ENCODE results near the gene KCNJ15.
"Not testable (repeated sequence)": the region's sequence is repeated elsewhere in the genome, so short reads cannot be mapped to it uniquely, and the experiment has no call there.

The KCNJ15 gene

DNA sequence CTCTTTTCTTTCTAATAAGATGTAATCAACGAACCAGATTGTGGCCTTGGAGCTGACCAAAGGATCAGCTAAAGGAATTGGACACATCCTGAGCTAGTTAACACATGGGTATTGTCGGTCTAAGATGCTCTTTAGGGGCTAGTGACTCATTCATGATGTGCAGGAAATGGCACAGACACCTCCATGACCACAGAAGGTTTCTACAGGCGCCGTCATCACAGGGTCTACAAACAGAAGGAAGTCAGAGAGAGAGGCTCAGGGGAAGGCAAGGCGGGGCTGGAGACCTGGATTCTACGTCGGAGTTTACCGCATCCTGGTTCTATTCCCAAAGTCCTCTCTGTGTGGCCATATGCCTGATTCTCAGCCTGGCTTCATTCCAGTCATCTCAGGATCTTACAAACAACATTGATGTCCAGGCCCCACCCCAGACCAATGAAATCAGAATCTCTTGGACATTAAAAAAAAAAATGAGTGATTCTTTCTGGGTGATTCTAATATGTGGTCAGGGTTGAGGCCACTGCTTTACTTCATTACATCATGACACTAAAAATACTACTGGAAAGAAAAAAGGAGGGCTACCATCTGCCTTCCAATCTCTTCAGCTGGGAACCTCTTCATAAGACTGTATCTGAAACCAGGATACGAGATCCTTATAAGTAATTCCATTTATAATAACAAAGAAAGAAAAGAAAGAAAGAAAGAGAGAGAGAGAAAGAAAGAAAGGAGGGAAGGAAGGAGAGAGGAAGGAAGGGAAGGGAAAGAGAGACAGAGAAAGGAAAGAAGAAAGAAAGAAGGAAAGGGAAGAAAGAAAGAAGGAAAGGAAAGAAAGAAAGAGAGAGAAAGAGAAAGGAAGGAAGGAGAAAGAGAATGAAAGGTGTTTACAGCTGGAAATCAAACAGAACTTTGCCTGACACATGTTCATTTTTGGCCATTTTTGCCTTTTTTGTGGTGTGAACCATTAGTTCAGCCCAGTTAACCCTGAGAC lies 11.6 kb upstream of the KCNJ15 start:
- DNase-seq = peak; percentile 6

DNA sequence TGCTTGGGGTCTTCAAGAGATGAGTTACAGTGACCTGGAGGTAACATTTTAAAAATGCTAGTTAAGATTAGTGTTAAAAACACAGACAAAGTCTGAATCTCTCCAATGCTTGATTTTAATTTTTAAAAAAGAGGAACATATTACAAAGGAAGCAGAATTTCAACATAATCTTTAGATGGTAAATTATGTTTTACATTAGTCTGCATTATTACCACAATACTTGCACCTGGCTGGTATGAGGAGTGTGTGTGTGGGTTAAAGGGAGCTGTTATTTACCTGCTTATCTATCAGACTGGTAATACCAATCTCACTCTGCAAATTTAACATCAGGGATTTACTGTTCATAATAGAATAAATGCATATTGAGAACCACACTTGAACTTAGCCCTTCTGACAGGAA lies 10.3 kb upstream of the KCNJ15 start:
- no peak for DNase-seq

- DNase-seq = not testable (repeated sequence)
Observed at GRCh38 chr21:38247054-38247453, 9.7 kb upstream of the KCNJ15 start.

DNA sequence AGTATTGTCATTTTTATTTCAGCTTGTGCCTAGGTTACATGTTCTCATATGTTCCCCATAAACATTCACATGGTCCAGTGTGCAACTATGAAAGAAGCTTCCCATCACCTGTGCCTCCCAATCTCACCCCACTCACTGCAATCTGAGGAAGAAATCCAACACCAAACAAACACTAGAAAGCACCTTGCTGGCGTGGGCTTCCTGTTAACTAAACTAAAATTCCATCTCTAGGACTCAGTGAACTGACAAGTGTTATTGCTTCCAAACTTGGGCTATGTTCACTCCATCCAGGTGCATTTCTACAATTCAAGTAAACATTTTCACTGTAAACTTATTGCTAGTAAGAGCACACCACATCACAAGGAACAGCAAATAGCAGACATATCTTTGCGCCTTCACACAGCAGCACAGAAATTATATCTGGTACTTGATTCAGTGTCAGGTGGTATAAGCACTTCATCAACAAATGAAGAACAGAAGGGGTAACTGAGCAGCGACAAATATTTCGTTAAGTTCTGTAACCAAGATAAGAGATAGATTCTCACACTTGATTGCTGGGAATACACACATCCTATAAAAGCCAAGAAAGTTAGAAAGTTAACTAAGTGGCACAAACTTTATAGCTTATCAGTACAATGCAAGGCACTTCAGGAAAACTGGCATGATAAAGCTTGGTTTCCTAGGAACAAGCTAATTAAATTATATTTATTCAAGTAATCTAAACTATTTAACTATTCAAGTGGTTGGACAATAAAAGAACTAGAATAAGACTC lies 8.9 kb upstream of the KCNJ15 start:
- no peak for DNase-seq

- no peak for DNase-seq
Observed at GRCh38 chr21:38249256-38249655, 7.5 kb upstream of the KCNJ15 start.

DNA sequence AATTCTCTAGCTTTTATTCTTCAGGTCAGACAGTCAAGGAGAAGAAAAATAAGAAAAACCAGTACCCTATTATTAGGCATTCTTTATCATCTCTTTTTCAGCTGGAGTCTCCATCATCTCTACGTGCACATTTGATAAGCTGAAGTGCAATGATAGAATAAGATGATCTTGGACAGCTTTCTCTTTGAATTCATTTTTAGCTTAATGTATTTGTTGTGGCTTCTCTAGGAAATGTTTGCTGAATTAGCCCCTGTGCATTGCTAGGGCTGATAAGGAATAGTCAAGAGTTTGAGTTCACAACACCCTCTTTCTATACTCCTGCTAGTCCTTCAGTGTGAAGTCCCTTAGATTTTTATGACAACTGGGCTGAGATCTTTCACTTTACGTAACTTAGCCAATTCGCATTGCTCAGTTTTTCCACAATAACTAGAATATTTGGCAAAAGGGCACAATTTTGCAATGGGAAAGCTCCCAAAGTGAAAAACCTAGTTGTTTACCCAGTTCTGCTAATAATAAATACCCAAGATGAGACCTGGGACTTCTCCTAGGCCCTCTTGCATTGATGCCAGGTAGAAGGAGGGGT lies 7.0 kb upstream of the KCNJ15 start:
- no peak for DNase-seq

DNA sequence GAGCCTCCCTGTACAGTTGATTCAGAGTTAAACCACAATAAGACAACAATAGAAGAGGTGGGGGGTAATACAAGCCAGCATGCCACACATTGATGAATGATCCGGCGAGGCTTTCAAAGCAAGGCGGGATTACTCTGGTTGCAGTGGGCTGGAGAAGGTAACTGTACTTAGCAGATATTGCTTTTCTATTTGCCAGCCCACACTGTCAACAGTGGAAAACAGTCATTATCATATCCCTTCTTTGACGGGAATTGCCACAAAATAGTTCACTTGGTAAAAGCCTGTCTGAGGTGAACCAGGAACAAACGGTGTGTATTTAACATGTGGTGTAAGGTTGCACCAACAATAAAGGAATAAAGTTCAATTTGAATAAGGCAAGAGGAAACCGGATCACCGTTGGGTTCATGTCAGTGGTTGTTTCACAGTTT lies 5.8 kb upstream of the KCNJ15 start:
- no peak for DNase-seq

DNA sequence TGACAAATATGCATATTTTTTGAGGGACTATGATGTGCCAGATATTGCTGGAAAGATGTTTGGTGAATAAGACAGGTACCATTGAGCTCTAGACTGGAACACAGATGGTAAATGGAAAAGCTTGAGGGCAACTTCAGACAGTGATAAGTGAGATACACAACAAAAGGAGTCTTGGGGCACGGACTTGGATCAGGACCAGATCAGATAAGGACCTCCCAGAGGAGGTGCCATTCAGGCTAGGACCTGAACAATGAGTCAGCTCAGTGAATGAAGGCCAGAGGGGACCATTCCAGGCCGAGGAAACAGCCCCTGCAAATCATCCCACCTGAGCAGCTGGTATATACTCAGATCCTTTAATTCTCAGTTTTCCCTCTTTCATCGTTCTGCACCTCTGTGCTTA lies 1.8 kb upstream of the KCNJ15 start:
- DNase-seq = no peak

DNA sequence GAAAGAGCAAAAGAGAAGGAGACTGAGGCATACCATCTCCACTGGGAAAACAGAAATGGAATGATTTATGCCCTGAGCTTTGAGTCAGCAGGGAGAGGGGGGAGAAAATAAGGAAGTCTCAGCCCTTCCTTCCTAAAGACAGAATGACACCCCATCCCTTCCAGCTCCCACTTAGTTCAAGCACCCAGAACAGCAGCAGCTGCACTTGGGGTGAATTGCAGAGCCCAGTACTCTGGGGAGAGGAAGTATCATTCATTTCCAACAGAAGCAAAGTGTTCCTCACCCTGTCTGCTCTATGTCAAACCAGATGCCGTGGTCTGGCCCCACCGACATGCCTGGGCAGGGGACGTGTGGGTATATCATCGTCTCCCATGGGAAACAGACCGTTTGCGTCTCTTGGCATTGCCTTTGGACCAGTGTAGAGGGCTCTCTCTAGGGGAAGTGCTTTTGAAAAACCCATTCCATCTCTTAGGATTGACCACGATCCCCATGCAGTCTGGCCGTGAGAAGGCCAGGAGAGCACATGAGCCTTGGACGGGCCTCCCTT lies 1.1 kb upstream of the KCNJ15 start:
- no peak for DNase-seq

DNA sequence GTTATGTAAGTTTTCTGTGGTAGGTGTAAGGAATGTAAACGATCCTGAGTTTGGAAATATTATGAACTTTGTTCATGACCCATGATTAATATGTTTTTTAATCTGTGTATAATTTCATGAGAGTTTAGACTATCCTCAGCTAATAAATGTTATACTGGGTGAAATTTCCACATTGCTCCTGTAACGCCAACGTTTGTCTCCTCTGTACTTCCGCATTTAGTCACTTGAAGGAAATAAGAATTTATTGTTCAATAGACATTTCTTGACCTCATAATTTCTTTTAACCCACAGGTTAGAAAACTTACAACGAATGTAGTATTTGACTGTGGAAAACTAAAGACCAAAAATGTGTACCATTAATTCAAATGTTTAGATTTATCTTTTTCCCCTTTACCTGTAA lies 876 bp downstream of the KCNJ15 start:
- DNase-seq = no peak

GRCh38 chr21:38258521-38259485 lies 2.0 kb downstream of the KCNJ15 start:
- DNase-seq = no peak

DNA sequence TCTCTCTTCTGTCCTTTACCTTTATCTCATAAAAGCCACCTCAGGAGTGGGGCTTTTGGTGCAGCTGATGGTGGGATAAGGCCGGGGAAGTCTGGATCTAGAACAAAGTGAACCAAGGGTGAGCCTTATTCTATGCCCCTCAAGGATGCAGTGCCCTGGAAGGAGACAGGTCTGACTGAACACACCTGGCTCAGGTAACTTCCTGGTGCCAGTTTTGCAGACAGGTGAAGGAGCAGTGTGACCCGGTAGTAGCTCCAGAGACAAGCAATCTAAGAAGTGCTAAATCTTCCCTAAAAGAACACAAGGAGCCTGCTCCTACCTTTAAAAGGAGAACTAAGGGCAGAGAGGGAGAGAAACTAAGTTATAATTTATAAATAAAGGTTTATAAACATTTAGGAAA lies 2.9 kb downstream of the KCNJ15 start:
- no peak for DNase-seq

GRCh38 chr21:38260426-38260825 lies 3.6 kb downstream of the KCNJ15 start:
- DNase-seq = no peak

DNA sequence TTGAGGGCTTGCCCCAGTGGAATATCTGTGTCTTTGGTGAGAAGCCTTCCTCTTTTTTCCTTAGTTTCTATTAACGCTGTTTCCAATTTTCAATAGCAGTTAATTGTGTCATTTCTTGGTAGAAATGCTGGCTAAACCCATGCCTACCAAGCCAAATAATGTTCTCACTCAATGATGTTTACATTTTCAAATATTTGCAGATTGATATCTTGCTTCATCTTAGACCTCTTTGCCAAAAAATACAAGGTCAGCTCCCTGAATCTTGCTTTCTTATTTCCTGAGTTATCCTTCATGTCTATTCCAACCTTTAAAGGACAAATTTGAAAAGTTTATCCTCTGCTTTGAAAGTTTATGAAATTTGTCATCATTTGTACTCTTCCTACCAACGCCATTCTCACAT lies 5.1 kb downstream of the KCNJ15 start:
- DNase-seq = no peak

DNA sequence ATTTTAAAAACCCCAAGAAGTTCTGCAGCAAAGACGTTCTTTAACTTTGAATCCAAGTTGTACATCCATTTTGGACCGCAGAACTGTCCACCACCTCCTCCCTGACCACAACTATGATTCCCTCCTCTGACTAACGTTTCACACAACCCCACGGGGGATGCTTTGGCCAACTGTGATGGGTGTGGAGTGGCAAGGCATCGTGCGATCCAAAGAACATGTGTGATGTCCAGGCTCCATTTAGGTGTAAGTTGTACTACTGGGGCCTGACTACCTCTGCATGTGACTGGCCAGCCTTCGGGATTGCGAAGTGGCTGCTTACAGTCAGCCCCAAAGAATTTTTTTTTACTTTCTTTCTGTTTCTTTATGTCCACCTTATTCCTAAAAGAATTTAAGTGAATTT lies 6.7 kb downstream of the KCNJ15 start:
- DNase-seq = no peak

DNA sequence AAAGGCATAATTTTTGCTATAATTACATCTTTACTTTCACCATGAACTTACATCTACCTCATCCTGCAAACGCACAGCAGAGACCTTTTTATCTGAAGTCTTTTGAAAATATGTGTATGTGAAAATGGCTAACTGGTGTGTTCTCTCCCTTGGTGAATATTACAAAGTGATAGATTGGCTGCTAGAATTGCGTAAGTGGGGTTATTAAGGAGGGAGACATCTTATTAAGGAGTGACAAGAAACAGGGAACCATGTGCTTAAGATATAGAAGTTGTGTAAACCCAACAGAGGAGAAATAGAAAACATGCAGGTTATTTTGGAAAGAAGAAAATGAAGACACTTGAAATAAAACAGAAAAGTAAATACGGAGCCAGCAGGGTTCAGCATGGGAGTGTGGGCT lies 7.8 kb downstream of the KCNJ15 start:
- DNase-seq = no peak

DNA sequence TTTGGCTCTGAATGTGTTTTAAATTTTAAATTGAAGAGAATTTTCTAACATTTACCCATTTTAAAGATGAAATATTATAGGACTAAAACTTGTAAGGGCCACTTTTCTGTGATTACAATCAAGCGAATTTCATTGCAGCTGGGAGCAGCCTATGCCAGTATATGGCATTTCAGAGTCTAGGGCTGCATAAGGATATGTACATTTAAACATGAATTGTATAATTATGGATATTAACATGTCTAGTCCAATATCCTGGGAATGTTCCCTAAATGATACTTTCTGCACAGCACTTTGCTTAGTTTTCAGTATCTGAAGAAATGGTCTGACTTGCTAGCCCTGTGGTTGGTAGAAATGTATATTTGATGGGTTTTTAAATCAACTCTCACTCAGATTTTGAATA lies 8.4 kb downstream of the KCNJ15 start:
- DNase-seq = no peak

DNA sequence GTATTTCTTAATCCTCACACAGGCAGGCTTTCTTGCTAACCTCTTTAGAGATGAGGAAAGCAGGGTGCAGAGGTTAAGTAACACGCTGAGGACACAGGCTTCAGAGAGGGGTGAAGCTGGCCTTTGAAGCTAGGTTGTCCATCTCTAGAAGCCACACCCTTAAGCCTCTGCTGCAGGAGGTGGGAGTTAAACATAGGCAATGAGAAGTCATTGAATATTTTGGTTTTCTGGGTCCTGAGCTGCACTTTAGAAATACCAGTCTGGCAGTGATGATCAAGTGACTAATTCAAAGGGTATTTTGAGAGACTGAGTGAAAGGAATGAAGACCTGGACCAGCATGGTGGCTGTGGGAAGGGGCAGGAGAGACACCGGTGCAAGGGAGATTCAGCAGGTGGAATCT lies 9.9 kb downstream of the KCNJ15 start:
- no peak for DNase-seq

- no peak for DNase-seq
Observed at GRCh38 chr21:38267136-38267755, 10.5 kb downstream of the KCNJ15 start.

DNA sequence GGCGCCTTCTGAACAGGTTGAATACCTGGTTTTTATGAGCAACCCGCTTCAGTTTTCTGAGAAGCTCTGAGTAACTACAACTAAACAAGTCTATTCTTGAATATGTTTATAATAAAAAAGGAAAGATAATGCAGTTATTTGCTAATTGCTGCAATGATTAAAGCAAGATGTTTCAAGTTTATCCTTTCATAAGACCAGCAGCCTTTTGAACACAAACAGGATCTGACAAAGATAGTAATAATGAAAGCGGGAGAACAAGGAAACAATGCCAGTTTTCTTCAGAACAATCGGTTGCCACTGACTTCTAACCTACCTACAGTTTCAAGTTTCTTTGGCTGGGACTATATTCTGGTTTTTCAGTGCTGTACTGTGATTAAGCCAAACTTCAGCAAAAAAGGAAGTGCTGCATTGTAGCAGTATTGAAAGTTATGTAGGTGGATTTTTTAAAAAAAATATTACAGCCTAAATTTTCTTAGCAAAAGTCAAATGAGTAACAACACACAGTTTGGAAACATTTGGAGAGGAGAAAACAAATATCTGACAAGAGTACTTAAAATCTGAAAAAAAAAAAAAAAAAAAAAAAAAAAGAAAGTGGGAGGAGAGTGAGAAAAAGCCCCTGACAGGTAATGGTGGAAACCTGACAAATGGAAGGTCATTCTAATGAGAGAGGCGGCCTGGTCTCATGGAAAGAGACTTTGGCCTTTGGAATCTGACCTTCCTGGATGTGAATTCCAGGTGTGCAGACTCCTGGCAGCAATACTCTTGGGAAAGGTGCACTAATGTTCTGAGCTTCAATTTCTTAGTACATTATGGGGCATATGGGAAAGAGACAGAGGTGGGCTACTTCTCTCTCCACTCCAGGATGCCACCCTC lies 11.4 kb downstream of the KCNJ15 start:
- DNase-seq = no peak

Measured in T-helper 9 cell (primary cell).